Stimulated activated CD8-positive, alpha-beta memory T cell treated with anti-CD3 and anti-CD28 coated beads, Interleukin-2, amount 100 ng/mL, for 1 hour (primary cell): Measurements from ENCODE around the gene TPM3.
"Not testable (repeated sequence)": the region's sequence is repeated elsewhere in the genome, so short reads cannot be mapped to it uniquely, and the experiment has no call there.

ENCODE experiments used
- DNase-seq, 2 donors: peaks; one replicate each; pipeline ENCODE4 v3.0.0-alpha.2; 2020; ENCODE audit warnings: low read depth in 2 of 2

The TPM3 gene

GRCh38 chr1:154191990-154192461, at the start of gene TPM3:
Gene TPM3, minus strand, starts transcription at chr1:154192100. Its CDS starts 82 bp downstream, at chr1:154192018.
- DNase-seq, result no peak

DNA sequence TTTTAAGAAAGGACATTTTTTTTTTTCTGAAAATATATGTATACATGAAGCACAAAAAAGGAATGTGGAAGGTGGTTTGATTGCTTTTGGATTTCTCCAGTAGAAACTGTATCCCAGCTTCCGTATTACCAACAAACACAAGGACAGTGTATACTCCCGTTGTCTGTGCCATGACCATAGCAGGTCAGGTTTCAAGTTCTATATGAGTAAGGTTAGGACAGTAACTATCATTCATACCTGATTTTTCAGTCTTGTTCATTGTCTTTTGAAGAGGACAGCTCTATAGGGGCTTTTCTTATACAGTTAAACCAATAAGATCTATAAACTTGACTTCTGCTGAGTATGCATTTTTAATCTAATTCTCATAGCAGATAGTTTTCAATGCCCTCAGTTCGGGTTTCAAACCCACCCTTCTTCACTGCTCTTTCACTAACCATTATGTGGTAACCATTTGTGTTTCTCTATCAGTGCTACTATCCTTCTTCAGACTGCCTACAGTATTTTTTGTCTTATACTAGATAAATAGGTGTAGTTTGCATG, 48.5 kb upstream of the TPM3 start:
- DNase-seq, result no peak

GRCh38 chr1:154239491-154239890, 47.6 kb upstream of the TPM3 start:
- no peak for DNase-seq

- no peak for DNase-seq
Observed at GRCh38 chr1:154237880-154238506, 46.1 kb upstream of the TPM3 start.

GRCh38 chr1:154237435-154237834, 45.5 kb upstream of the TPM3 start:
- no peak for DNase-seq

DNA sequence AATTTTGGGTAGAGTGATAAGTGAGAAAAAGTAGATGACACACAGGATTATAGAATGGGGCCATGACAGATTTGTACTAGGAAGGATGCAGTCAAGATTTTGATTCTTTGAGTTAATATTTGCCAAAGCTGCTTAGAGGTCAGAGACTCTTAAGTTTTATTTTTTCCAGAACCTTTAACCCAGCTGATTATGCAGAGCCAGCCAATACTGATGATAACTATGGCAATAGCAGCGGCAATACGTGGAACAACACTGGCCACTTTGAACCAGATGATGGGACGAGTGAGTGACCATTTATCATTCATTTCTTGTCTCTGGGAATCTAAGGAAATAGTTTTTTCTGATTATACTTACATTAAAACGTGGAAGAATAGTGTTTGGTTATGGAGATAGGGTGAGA, 45.0 kb upstream of the TPM3 start:
- no peak for DNase-seq

DNA sequence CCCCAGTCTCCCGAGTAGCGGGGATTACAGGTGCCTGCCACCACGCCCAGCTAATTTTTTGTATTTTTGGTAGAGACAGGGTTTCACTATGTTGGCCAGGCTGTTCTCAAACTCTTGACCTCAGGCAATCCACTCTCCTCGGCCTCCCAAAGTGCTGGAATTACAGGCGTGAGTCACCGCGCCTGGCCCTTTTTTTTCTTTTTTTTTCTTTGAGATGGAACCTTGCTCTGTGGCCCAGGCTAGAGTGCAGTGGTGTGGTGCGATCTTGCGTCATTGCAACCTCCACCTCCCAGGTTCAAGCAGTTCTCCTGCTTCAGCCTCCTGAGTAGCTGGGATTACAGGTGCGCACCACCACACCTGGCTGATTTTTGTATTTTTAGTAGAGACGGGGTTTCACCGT, 41.2 kb upstream of the TPM3 start:
- not testable (repeated sequence) for DNase-seq

GRCh38 chr1:154231112-154231511, 39.2 kb upstream of the TPM3 start:
- not testable (repeated sequence) for DNase-seq

DNA sequence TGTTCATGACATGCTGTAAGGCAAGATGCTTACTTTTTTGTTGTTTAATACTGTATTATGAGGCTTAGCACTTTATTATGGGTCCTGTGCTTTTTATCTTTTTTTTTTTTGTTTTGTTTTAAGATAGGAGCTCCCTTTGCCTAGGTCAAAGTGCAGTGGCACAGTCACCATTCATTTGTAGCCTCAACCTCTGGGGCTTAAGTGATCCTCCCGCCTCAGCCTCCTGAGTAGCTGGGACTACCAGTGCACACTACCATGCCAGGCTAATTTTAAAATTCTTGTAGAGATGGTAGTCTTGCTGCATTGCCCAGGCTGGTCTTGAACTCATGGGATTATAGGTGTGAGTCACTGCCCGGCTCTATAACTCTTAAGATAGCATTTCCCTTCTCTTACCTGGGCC, 33.5 kb upstream of the TPM3 start:
- no peak for DNase-seq

DNA sequence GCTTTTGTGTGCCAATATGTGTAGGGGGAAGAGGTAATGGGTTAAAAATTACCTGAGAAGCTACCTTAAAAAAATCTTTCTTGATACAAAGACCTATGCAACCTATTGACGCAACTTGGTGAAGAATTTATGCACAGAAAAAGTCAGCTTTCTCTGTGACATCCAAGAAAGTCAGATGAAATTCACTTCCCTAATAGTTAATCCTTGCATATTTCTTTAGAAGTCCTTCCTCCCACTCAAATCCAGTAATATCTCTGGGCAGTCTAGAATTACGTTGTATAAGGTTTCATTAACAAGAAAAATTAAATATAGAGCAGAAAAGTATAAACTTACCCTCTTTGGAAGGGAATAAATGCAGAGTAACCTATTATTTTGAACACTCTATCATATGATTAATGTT, 31.7 kb upstream of the TPM3 start:
- DNase-seq, result no peak

- no peak for DNase-seq
Observed at GRCh38 chr1:154222918-154223317, 31.0 kb upstream of the TPM3 start.

DNA sequence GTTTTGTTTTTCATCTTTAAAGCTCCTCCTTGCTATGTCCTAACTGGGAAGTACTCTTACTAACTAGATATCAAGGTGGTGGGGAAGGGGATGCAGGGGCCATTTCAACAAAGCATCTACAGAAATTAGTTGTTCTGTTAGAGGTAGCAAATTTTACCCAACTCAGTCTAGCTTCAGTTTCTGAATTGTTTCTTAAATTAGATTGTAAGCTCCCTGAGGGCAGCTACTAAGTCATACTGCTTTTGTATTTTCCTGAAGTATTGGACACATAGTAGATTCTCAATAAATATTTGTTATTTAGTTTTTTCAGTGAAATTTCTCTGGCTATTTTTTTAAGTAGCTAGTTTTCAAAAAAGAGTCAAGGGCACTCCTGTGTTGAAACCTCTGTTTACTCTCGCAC, 30.6 kb upstream of the TPM3 start:
- no peak for DNase-seq

DNA sequence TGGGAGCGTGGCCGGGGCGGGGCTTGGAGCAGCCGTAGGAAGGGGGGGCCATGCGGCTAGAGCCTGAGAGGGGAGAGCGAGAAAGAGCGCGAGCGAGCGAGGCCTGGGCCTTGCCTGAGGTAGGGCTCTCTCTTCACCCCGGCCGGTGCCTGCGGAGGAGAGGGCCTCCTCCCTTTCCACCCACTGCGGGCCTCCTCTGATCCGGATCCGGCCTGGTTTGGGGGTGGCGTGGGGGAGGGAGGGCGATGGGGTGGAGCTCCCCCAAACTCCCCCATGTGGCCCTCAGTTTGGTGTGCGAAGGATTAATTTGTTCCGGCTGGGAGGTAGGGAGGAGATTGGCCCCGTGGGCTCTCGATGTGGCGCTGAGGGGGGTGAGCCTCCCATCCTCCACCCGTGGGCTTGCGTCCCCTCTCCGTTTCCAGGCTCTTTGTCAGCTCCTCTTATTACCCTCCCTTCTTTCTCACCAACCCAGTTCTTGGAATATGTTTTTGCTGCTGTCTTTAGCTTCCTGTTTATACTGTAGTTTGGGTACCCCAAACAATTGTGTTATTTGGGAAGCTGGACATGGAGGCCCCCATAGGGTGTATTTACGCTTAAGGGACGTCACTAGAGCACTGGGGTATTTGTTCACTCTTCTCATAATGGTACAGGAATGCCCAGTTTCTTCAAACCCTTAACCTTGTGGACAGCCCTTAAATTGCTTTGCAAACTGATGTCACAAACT, 29.5 kb upstream of the TPM3 start:
- peak; percentile 46 to 56 for DNase-seq

DNA sequence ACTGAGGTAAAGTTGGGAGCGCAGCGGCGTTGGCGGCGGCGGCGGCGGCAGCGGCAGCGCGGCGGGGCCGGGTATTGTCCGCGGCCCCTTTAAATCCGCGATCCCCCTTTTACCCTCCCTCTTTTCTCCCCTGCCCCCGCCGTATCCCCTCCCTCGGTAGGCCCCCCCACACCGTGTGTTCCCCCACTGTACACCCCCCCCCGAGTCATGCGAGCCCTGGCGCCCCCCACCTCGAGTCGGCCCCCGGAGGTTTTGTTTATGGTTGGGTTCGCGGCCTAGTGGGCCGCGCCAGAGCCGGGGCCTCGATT, 29.0 kb upstream of the TPM3 start:
- DNase-seq, result no peak

DNA sequence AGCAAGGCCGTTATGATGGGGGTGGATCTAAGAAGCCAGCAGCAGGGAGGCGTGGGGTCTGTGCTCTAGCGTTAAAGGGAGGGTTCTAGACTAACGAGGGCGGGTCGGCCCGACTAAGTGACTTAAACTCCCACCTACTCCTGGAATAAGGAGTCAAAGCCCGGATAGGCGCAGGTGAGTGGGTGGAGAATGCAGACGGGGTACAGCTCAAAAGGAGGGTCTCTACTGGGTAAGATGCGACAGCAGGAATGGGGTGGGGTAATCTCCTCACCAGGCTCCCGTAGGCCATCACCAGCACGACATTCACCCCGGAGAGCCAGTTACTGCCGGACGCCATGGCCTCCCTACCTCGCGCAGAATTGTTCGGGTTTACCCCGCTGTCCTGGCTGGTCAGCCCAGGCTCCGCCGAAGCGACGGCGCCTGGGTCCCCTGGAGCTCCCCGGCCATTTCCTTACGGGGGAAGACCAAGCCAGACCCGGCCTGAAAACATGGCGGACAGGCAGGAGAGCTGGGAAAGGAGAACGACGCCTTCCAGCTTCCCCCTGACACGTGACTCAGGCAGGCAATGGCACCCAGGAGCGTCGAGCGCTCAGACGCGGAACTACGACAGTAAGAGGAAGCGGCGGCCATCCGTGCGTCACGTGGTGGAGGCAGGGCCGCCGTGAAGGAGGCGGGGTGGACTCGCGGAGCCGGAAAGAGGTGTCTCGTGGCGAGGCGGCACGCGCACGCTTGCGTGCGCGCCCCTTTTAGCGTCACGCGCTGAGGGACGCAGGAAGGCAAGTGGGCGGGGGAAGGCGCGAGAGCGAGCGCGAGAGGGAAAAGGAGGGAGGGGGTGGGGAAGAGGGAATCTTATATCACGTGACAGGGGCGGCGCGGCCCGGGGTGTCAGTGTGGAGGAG, 28.4 kb upstream of the TPM3 start, which contains the start of gene UBAP2L:
Gene UBAP2L (plus strand): TSS at position 885 of the 899 bp plus-strand sequence. CDS start 4,169 bp downstream, outside the sequence.
- DNase-seq, result peak; percentile 97 to 98

DNA sequence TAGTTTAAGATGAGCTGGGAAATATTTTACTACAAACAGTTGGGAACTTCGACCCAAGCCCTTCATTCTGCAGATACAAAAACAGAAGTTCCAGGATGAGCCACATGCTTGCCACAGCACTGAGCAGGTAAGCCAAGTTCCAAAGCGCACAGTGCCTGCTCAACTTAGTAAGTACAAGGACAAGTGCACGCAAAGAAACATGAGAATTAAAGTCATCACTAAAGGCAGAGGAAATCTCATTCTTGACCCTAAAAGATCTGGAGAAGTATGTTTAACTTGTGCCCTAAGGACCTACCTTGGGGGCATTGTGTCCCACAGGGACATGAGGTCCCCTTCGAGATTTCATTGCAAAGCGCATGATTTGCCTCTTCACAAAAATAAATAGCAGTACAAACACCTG, 27.6 kb upstream of the TPM3 start:
- no peak for DNase-seq

GRCh38 chr1:154218545-154218944, 26.6 kb upstream of the TPM3 start:
- no peak for DNase-seq

DNA sequence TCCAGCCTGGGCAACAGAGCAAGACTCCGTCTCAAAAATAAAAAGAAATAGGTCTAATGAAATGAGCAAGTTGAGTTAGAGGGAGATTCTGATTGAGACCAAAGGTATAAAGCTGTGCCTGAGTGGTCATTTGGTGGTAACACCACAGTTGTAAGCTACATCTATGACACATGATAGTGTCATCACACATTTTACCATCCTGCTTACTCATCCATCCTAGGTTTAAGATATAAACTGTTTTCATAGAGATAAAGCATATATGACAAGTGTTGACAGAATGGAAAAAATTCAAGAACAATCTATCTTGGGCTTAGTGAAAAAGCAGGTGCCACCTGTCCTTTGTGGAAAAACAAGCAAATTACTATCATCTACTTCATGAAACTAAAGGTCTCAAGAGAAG, 21.4 kb upstream of the TPM3 start:
- DNase-seq, result no peak

GRCh38 chr1:154212083-154212482, 20.2 kb upstream of the TPM3 start:
- no peak for DNase-seq

GRCh38 chr1:154208677-154209388, 16.9 kb upstream of the TPM3 start:
- DNase-seq, result no peak

DNA sequence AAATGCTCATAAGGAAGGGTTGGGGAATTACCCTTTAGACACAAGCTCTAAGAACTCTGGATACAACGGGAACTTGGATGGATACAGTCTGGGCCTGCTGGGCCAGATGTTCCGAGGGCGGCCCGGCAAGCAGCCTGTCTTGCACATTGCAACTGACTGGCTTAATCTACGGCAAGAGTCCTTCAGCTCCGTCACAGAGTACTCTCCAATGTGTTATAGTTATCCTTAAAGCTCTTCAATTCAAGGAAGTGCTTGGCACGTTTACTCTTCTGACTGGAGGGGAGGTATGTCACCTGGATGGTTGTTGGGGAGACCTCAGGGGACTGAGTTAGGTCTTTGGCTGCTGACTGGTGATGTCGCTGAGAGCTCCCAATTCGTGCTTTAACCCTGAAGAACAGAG, 15.4 kb upstream of the TPM3 start:
- no peak for DNase-seq

DNA sequence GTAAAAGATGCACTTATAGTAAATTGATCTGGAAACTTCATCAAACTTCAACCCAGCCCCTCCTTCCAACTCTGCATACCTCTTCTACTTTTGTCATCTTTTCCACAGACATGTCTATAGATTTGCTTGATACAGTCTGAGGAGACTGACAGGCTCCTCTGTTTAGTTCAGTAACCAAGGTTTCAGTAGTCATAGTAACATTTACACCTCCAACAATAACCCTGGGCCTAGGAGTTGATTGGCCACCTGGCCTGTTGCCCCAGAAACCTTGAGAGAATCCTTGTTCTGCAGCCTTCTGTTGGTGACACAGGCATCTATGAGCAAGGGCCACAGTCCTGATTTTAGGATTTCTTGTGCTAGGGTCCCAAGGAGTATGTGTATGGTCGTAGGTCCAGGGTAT, 14.3 kb upstream of the TPM3 start, which contains the start of gene CFAP141:
Gene CFAP141 (minus strand): TSS at position 138 of the 400 bp plus-strand sequence. CDS start 26 bp downstream, at position 112.
- no peak for DNase-seq
